C4-2B (cell line): ENCODE measurements around the gene UGT1A1.

Experiments
- CTCF ChIP-seq: fragments of 450-650 bp; conservative IDR thresholded peaks from 2 replicates; pipeline ENCODE4 v1.5.1; 2017; ENCODE audit warnings: mild to moderate bottlenecking
- ZFX ChIP-seq: fragments of 450-650 bp; IDR thresholded peaks from 2 replicates; pipeline ENCODE4 v1.6.1; 2017

GRCh38 chr2:233811732-233812131 is 51.7 kb downstream of the UGT1A1 start:
- TF ChIP-seq CTCF (no peak), ZFX (no peak)
